Heart left ventricle (tissue), 13 donors: ENCODE measurements around the gene SS18.

ENCODE experiments used
- POLR2A ChIP-seq, 2 donors: fragments of 450-650 bp; IDR thresholded peaks; one replicate each; pipeline ENCODE4 v1.6.1; 2017; ENCODE audit warnings: antibody characterized with exemption in 2 of 2, mild to moderate bottlenecking in 2 of 2, moderate library complexity in 2 of 2
- TF ChIP-seq, protein P1 (sequence below), 12 donors: fragments of 200-600 bp; sonication (generic) in 4 of 12; IDR thresholded peaks; one replicate each; pipeline versions ENCODE4 v1.5.0 to v1.8.0; 2018 to 2022; ENCODE audit warnings: antibody characterized with exemption in 12 of 12, mild to moderate bottlenecking in 5 of 12
- donor health status: ischemic (EF 13 %, LVEDD 7.1; RV severe dilation, severe dysfunction).
- donor health status: DM: no; HTN: yes; CAD: no.
- donor health status: DM: no; HTN: no; CAD: no.
- donor health status: ischemic (EF 25% LVEDD 6.9; RV normal size, moderate dysfunction).
- donor health status: ischemic (EF 25% LVEDD 5.7; RV mildly dilated, moderate dysfunction).
- donor health status: ischemic (EF 35%, LVEDD 5.7; RV mildly dilated, moderate dysfunction).
- donor health status: nonischemic (EF 11% LVEDD 7.7; RV severe dilation, severe dysfunction).
- donor health status: DM: yes; HTN: yes; CAD: no.
- donor health status: PGD.
- donor health status: ischemic (EF 29% LVEDD 5.4; RV normal size, mild dysfunction).
- donor health status: nonischemic (EF 23%, LVEDD 6.1; RV moderate dilation, normal function).

DNA sequence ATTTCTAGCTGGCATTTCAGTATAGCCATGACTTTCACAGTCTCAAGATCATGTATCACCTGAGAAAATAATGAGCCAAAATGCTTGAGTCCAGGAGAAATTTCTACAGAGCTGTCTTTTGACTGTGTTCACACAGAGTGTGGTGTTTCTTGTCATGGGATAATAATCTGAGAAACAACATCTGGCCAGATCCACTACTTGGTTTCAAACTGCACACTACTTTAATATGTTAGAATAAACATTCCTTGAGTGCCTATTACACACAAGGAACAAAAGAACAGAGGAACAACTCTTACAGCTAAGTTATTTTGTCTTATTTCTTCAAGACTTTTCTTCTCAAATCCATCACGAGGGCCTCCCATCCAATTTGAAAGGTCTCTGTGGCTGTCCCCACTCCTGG, 108.3 kb downstream of the SS18 start:
- TF ChIP-seq, protein P1, sequence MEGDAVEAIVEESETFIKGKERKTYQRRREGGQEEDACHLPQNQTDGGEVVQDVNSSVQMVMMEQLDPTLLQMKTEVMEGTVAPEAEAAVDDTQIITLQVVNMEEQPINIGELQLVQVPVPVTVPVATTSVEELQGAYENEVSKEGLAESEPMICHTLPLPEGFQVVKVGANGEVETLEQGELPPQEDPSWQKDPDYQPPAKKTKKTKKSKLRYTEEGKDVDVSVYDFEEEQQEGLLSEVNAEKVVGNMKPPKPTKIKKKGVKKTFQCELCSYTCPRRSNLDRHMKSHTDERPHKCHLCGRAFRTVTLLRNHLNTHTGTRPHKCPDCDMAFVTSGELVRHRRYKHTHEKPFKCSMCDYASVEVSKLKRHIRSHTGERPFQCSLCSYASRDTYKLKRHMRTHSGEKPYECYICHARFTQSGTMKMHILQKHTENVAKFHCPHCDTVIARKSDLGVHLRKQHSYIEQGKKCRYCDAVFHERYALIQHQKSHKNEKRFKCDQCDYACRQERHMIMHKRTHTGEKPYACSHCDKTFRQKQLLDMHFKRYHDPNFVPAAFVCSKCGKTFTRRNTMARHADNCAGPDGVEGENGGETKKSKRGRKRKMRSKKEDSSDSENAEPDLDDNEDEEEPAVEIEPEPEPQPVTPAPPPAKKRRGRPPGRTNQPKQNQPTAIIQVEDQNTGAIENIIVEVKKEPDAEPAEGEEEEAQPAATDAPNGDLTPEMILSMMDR (IDR thresholded peaks at IDR 0.05): no peak
- TF ChIP-seq POLR2A (IDR thresholded peaks at IDR 0.05): no peak
